ENCODE measurements around the gene COL6A5.

GRCh38 chr3:130384476-130385025 is 39.1 kb downstream of the COL6A5 start:
- TF ChIP-seq POLR2A (IDR thresholded peaks at IDR 0.05) (no peak), POLR2AphosphoS5 (IDR thresholded peaks at IDR 0.05) (no peak), CTCF (IDR thresholded peaks at IDR 0.05 in 8 of 11, conservative IDR thresholded peaks at IDR 0.05 in 3 of 11) (no peak)

Measured in spleen (tissue), 7 donors.